Measurements from ENCODE around the gene TWF2.

DNA sequence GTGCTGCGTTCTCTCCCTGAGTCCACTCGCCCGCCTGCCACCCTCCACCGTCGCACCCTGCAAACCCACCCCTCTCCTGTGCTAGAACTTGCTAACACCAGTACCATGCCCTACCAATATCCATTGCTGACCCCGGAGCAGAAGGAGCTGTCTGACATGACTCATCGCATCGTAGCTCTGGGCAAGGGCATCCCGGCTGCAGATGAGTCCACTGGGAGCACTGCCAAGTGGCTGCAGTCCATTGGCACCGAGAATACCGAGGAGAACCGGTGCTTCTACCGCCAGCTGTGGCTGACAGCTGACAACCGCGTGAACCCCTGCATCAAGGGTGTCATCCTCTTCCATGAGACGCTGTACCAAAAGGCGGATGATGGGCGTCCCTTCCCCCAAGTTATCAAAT, 45.9 kb downstream of the TWF2 start:
- TF ChIP-seq FOS (IDR thresholded peaks at IDR 0.05; ENCODE audit: extremely low read depth, insufficient read length) (no peak), ZBTB7A (IDR thresholded peaks at IDR 0.05; ENCODE audit: borderline replicate concordance, control insufficient read depth, low read depth, low read length) (no peak)

All from K562 (cell line).